CD14-positive monocyte (primary cell): ENCODE measurements around the gene KRT222. TPM values are rescaled to one million over a fixed set of nuclear protein-coding genes. Genes with fewer than 3 reads are reported as not detected.
A peak's percentile ranks its signal among the peaks of the same experiment; 100 is the strongest.

Experiments used
- DNase-seq, 3 donors: peaks; one replicate each; pipeline ENCODE4 v3.0.0-alpha.2; 2011 to 2022
- H2AFZ ChIP-seq: 2 replicates; pipeline ENCODE4 v1.6.0; 2012; ENCODE audit warnings: mild to moderate bottlenecking, low read depth, low read length, inconsistent platforms; ENCODE audit not compliant: insufficient read depth, poor library complexity, severe bottlenecking
- H3K27ac ChIP-seq, 2 donors: 1 replicate in 1 of 2; 2 replicates in 1 of 2; pipeline ENCODE4 v1.5.1; 2012 to 2013; ENCODE audit warnings: low read length in 2 of 2, control low read depth in 1 of 2, inconsistent platforms in 1 of 2, low read depth in 1 of 2, mild to moderate bottlenecking in 1 of 2
- H3K27me3 ChIP-seq, 2 donors: one replicate each; pipeline versions ENCODE4 v1.6.0 to v1.6.1; 2011 to 2013; ENCODE audit warnings: low read length in 2 of 2; ENCODE audit not compliant: control insufficient read depth in 2 of 2, insufficient read depth in 2 of 2
- H3K36me3 ChIP-seq, 2 donors: replicated peaks in 1 of 2; 1 replicate in 1 of 2; 2 replicates in 1 of 2; pipeline versions ENCODE4 v1.5.1 to v1.6.1; 2012 to 2013; ENCODE audit warnings: low read length in 2 of 2, control low read depth in 1 of 2, inconsistent platforms in 1 of 2, mild to moderate bottlenecking in 1 of 2; ENCODE audit not compliant: insufficient read depth in 2 of 2, control insufficient read depth in 1 of 2
- H3K4me1 ChIP-seq, 2 donors: 1 replicate in 1 of 2; 2 replicates in 1 of 2; pipeline versions ENCODE4 v1.5.1 to v1.6.1; 2012 to 2013; ENCODE audit warnings: low read length in 2 of 2, control low read depth in 1 of 2, inconsistent platforms in 1 of 2, mild to moderate bottlenecking in 1 of 2, moderate library complexity in 1 of 2; ENCODE audit not compliant: insufficient read depth in 2 of 2, control insufficient read depth in 1 of 2
- H3K4me2 ChIP-seq: replicated peaks from 2 replicates; pipeline ENCODE3; 2012; ENCODE audit warnings: low read length, moderate library complexity, mild to moderate bottlenecking; ENCODE audit not compliant: poor library complexity, severe bottlenecking; ENCODE audit errors: extremely low read depth
- H3K4me3 ChIP-seq, 3 experiments: fragments of 200-600 bp in 1 of 3; sonication (generic) in 1 of 3; replicated peaks in 1 of 3; 1 replicate in 2 of 3; 2 replicates in 1 of 3; pipeline ENCODE4 v1.5.1; 2011 to 2013; ENCODE audit warnings: low read length in 3 of 3, mild to moderate bottlenecking in 3 of 3, control low read depth in 2 of 3, low read depth in 2 of 3, inconsistent platforms in 1 of 3, moderate library complexity in 1 of 3
- H3K79me2 ChIP-seq: 2 replicates; pipeline ENCODE4 v1.6.0; 2012; ENCODE audit warnings: mild to moderate bottlenecking, control low read depth, inconsistent platforms, low read length, moderate library complexity; ENCODE audit not compliant: insufficient read depth
- H3K9ac ChIP-seq: 2 replicates; pipeline ENCODE4 v1.6.0; 2017; ENCODE audit warnings: low read length, mild to moderate bottlenecking; ENCODE audit not compliant: insufficient read depth, poor library complexity, severe bottlenecking
- H3K9me3 ChIP-seq, 2 donors: replicated peaks in 1 of 2; 1 replicate in 1 of 2; 2 replicates in 1 of 2; pipeline versions ENCODE4 v1.5.1 to v1.6.1; 2012 to 2013; ENCODE audit warnings: low read length in 2 of 2, control low read depth in 1 of 2; ENCODE audit not compliant: control insufficient read depth in 1 of 2, insufficient read depth in 1 of 2
- H4K20me1 ChIP-seq: 2 replicates; pipeline ENCODE4 v1.6.0; 2012; ENCODE audit warnings: mild to moderate bottlenecking, low read length, control low read depth, moderate library complexity; ENCODE audit not compliant: insufficient read depth
- H3K27ac Mint-ChIP-seq, 7 donors: one replicate each; pipeline ENCODE4 v1.8.0; 2020; ENCODE audit warnings: mild to moderate bottlenecking in 7 of 7, mixed read lengths in 7 of 7, moderate library complexity in 6 of 7, inconsistent platforms in 2 of 7
- H3K27me3 Mint-ChIP-seq, 3 donors: one replicate each; pipeline ENCODE4 v1.8.0; 2021 to 2022; ENCODE audit warnings: low read depth in 3 of 3, mild to moderate bottlenecking in 3 of 3, mixed read lengths in 3 of 3, moderate library complexity in 3 of 3, inconsistent platforms in 1 of 3
- H3K36me3 Mint-ChIP-seq, 2 donors: one replicate each; pipeline ENCODE4 v1.8.0; 2020; ENCODE audit warnings: mixed read lengths in 2 of 2, inconsistent platforms in 1 of 2, mild to moderate bottlenecking in 1 of 2
- H3K4me1 Mint-ChIP-seq: one replicate; pipeline ENCODE4 v1.8.0; 2020; ENCODE audit warnings: mild to moderate bottlenecking, mixed read lengths
- H3K4me3 Mint-ChIP-seq, 2 donors: one replicate each; pipeline ENCODE4 v1.8.0; 2020; ENCODE audit warnings: mild to moderate bottlenecking in 2 of 2, mixed read lengths in 2 of 2, moderate library complexity in 1 of 2
- H3K9me3 Mint-ChIP-seq, 7 donors: one replicate each; pipeline ENCODE4 v1.8.0; 2020 to 2022; ENCODE audit warnings: mixed read lengths in 7 of 7, mild to moderate bottlenecking in 6 of 7, moderate library complexity in 6 of 7, inconsistent platforms in 2 of 7
- WGBS: methylation state at CpG from one replicate; pipeline ENCODE4 v1.1.5; 2013; ENCODE audit warnings: missing lambda C conversion rate; ENCODE audit not compliant: insufficient coverage; 5-methylcytosine and 5-hydroxymethylcytosine counted together
- intact Hi-C, 2 donors: fragments of 100-400 bp; cut with micrococcal nuclease; formaldehyde crosslinking; loops; one replicate each; pipeline versions ENCODE4 v1.15.0 to v1.15.1; 2023
- polyA plus RNA-seq, 3 donors: library from polyadenylated mRNA; depleted of rRNA in 1 of 3; unstranded in 2 of 3; stranded (reverse) in 1 of 3; fragments of 300-500 nt in 2 of 3; fragments of >200 nt in 1 of 3; fragmentation: Illumina TruSeq in 2 of 3; gene quantifications; 1 replicate in 2 of 3; 2 replicates in 1 of 3; pipeline ENCODE4 v1.2.3, GENCODE V29; 2012 to 2021
- TF ChIP-seq, protein P1 (sequence below): fragments of 200-600 bp; IDR thresholded peaks from one replicate; pipeline ENCODE4 v1.8.0; 2022; ENCODE audit warnings: antibody characterized with exemption, mild to moderate bottlenecking

The KRT222 gene
- polyA plus RNA-seq, 3 donors = not detected

DNA sequence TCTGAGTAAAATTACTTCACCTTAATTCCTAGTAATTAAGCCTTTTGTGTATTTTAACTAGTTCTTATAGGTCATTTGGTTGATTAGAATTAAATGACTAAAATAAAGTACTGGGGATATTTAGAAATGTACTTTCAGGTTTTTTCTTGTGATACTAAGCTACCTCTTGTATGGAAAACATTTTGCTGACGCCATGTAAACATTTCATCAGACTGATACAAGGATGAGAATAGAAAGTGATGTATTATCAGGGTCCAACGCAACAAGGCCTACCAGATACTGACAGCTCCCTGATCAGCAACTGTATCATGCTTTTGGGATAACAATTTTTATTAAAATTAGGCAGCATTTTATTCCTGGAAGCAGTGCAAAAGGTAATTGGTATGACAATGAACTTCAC is 19.0 kb downstream of the KRT222 start:
- Histone ChIP-seq H3K4me2 (no peak overlapping the region), H3K9me3 (no peaks in the 10 kb centered on the region), H2AFZ (no peak overlapping the region), H3K27me3 (no peaks in the 10 kb centered on the region), H3K4me1 (peaks cover 17 to 23% of the 10 kb centered on the region in 2 donors), H3K79me2 (peaks cover 58% of the 10 kb centered on the region), H3K27ac (no peak overlapping the region), H3K4me3 (no peak overlapping the region), H3K9ac (no peak overlapping the region), H3K36me3 (peaks cover 37 to 48% of the 10 kb centered on the region in 2 donors), H4K20me1 (peaks cover 14% of the 10 kb centered on the region)
- intact Hi-C loops = no loop called here
- WGBS = 100% methylated on average over 1 of the region's 2 CpGs
- Mint-ChIP-seq H3K4me1 (peaks cover 27% of the 10 kb centered on the region), H3K27ac (no peak overlapping the region), H3K4me3 (no peak overlapping the region), H3K36me3 (peaks cover 30 to 45% of the 10 kb centered on the region in 2 donors), H3K27me3 (peaks cover 0 to 2% (median 1%) of the 10 kb centered on the region in 3 donors), H3K9me3 (no peaks in the 10 kb centered on the region)
- TF ChIP-seq, protein P1, sequence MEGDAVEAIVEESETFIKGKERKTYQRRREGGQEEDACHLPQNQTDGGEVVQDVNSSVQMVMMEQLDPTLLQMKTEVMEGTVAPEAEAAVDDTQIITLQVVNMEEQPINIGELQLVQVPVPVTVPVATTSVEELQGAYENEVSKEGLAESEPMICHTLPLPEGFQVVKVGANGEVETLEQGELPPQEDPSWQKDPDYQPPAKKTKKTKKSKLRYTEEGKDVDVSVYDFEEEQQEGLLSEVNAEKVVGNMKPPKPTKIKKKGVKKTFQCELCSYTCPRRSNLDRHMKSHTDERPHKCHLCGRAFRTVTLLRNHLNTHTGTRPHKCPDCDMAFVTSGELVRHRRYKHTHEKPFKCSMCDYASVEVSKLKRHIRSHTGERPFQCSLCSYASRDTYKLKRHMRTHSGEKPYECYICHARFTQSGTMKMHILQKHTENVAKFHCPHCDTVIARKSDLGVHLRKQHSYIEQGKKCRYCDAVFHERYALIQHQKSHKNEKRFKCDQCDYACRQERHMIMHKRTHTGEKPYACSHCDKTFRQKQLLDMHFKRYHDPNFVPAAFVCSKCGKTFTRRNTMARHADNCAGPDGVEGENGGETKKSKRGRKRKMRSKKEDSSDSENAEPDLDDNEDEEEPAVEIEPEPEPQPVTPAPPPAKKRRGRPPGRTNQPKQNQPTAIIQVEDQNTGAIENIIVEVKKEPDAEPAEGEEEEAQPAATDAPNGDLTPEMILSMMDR = no peak
- DNase-seq = no peak

DNA sequence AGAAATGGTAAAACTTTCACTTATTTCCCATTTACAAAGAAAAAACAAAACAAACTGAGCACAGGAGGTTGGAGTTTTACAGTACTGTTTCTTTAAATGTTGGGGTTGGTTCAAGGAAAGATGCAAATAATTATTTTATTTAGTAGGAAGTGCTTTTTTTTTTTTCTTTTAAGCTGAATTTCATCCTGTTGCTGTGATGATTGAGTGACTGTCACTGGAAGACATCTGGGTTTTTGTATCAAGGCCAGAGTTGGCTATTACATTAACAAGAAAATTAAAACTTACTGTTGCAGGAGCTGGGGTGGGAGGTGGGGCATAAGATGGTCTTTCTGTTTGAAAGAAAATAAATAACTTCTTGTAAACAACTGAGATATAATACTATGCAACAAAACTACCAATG is 19.7 kb downstream of the KRT222 start:
- Histone ChIP-seq H3K27me3 (no peaks in the 10 kb centered on the region), H3K9me3 (no peaks in the 10 kb centered on the region), H2AFZ (no peak overlapping the region), H3K79me2 (peaks cover 65% of the 10 kb centered on the region), H3K9ac (no peak overlapping the region), H3K4me2 (no peak overlapping the region), H3K4me3 (no peak overlapping the region), H3K4me1 (peaks cover 17 to 23% of the 10 kb centered on the region in 2 donors), H4K20me1 (peaks cover 19% of the 10 kb centered on the region), H3K36me3 (peaks cover 43 to 54% of the 10 kb centered on the region in 2 donors), H3K27ac (peak overlapping the region in 1 of 2 donors; percentile 6)
- intact Hi-C loops = no loop called here
- Mint-ChIP-seq H3K27ac (peak overlapping the region in 1 of 7 donors; percentile 24), H3K27me3 (peaks cover 0 to 1% (median 0%) of the 10 kb centered on the region in 3 donors), H3K9me3 (no peaks in the 10 kb centered on the region), H3K4me1 (peaks cover 27% of the 10 kb centered on the region), H3K36me3 (peaks cover 35 to 51% of the 10 kb centered on the region in 2 donors), H3K4me3 (no peak overlapping the region)
- TF ChIP-seq, protein P1 = no peak
- DNase-seq = no peak
